Endothelial cell of umbilical vein (primary cell): ENCODE data around the gene CCR9. TPM values are rescaled to one million over a fixed set of nuclear protein-coding genes. Genes with fewer than 3 reads are reported as not detected.

Source experiments
- BruUV-seq: library from RNA; stranded (reverse); fragments of 400-500 nt; replicated peaks from 2 replicates; lab custom pipeline; 2021; lab: Mats Ljungman, UMichigan
- CTCF ChIA-PET: fragments of 300-600, 350-600 bp; sonication (Branson Sonifier 250); formaldehyde crosslinking; loops from one replicate; lab custom pipeline; 2021; ENCODE audit warnings: antibody characterized with exemption, inconsistent platforms; lab: Charles Lee
- POLR2A ChIA-PET: fragments of 300-600, 350-600 bp; sonication (Branson Sonifier 250); formaldehyde crosslinking; loops from one replicate; lab custom pipeline; 2021; ENCODE audit warnings: antibody characterized with exemption, inconsistent platforms; lab: Charles Lee
- DNase-seq: peaks from one replicate; pipeline ENCODE4 v3.0.0-alpha.2; 2011; ENCODE audit warnings: low read depth, low spot score
- FAIRE-seq: peaks from 2 replicates; lab custom pipeline; 2011; peaks lifted over from hg19 to GRCh38; lab: Jason Lieb, UNC
- H2AFZ ChIP-seq: 2 replicates; pipeline ENCODE4 v1.6.0; 2012; ENCODE audit warnings: low read depth, low read length, control low read depth, inconsistent platforms
- H3K27ac ChIP-seq: 2 replicates; pipeline ENCODE4 v1.5.1; 2011; ENCODE audit warnings: low read depth, mild to moderate bottlenecking, control low read depth, low read length, moderate library complexity; ENCODE audit not compliant: insufficient read depth
- H3K27me3 ChIP-seq, 2 experiments: 2 replicates each; pipeline versions ENCODE4 v1.6.0 to v1.6.1; 2011; ENCODE audit warnings: low read length in 2 of 2, mixed read lengths in 1 of 2; ENCODE audit not compliant: control insufficient read depth in 2 of 2, insufficient read depth in 2 of 2
- H3K36me3 ChIP-seq, 2 experiments: 2 replicates in 1 of 2; 3 replicates in 1 of 2; pipeline ENCODE4 v1.5.1; 2011; ENCODE audit warnings: low read length in 2 of 2, mild to moderate bottlenecking in 1 of 2, moderate library complexity in 1 of 2; ENCODE audit not compliant: control insufficient read depth in 2 of 2, insufficient read depth in 2 of 2; ENCODE audit errors: extremely low read depth in 1 of 2
- H3K4me1 ChIP-seq: 3 replicates; pipeline ENCODE4 v1.5.1; 2011; ENCODE audit warnings: mild to moderate bottlenecking, low read length; ENCODE audit not compliant: control insufficient read depth, insufficient read depth; ENCODE audit errors: extremely low read depth
- H3K4me2 ChIP-seq: 2 replicates; pipeline ENCODE4 v1.6.1; 2011; ENCODE audit warnings: low read length, control low read depth, mixed read lengths; ENCODE audit not compliant: insufficient read depth
- H3K4me3 ChIP-seq, 3 experiments: fragments of 200-600 bp in 1 of 3; sonication (generic), shearing (Covaris generic) in 1 of 3; replicated peaks in 1 of 3; 2 replicates each; pipeline ENCODE4 v1.5.1; 2011 to 2016; ENCODE audit warnings: control low read depth in 3 of 3, low read length in 3 of 3, mild to moderate bottlenecking in 2 of 3, inconsistent platforms in 1 of 3, low read depth in 1 of 3, moderate library complexity in 1 of 3; ENCODE audit not compliant: insufficient read depth in 1 of 3
- H3K79me2 ChIP-seq: 2 replicates; pipeline ENCODE4 v1.6.0; 2012; ENCODE audit warnings: low read length, inconsistent platforms; ENCODE audit not compliant: control insufficient read depth, insufficient read depth
- H3K9ac ChIP-seq: replicated peaks from 2 replicates; pipeline ENCODE3; 2011; ENCODE audit warnings: low read length, control low read depth; ENCODE audit not compliant: insufficient read depth; ENCODE audit errors: extremely low read depth
- H3K9me1 ChIP-seq: replicated peaks from 3 replicates; pipeline ENCODE4 v1.6.0; 2011; ENCODE audit warnings: mild to moderate bottlenecking, low read length; ENCODE audit not compliant: control insufficient read depth, insufficient read depth; ENCODE audit errors: extremely low read depth
- H3K9me3 ChIP-seq: replicated peaks from 2 replicates; pipeline ENCODE4 v1.5.1; 2012; ENCODE audit warnings: low read length, inconsistent platforms; ENCODE audit not compliant: control insufficient read depth, insufficient read depth
- H4K20me1 ChIP-seq: replicated peaks from 2 replicates; pipeline ENCODE3; 2011; ENCODE audit warnings: mild to moderate bottlenecking, low read length; ENCODE audit not compliant: control insufficient read depth, insufficient read depth; ENCODE audit errors: extremely low read depth
- EZH2 ChIP-seq: IDR thresholded peaks from 2 replicates; pipeline ENCODE4 v1.6.1; 2012; ENCODE audit warnings: borderline replicate concordance, low read depth, mild to moderate bottlenecking, moderate library complexity, low read length, inconsistent platforms; ENCODE audit not compliant: severe bottlenecking
- GATA2 ChIP-seq: IDR thresholded peaks from 2 replicates; pipeline ENCODE4 v1.7.0; 2011; ENCODE audit warnings: low read depth, mild to moderate bottlenecking, moderate library complexity, mixed read lengths, low read length; ENCODE audit not compliant: insufficient read length, insufficient read depth
- JUN ChIP-seq: IDR thresholded peaks from 2 replicates; pipeline ENCODE4 v1.6.1; 2011; ENCODE audit warnings: borderline replicate concordance, low read depth; ENCODE audit not compliant: insufficient read length, insufficient read depth
- MYC ChIP-seq: IDR thresholded peaks from one replicate; pipeline ENCODE4 v1.6.1; 2011; ENCODE audit warnings: mild to moderate bottlenecking, low read depth, low read length
- POLR2A ChIP-seq: IDR thresholded peaks from 2 replicates; pipeline ENCODE4 v1.6.1; 2012; ENCODE audit warnings: low read depth, mild to moderate bottlenecking, control low read depth, low read length
- dilution Hi-C: fragments of 300-500 bp; cut with MboI; formaldehyde crosslinking; loops from one replicate; pipeline ENCODE4 v1.15.0; 2019; ENCODE audit warnings: low sequenced_read_pairs; ENCODE audit not compliant: extremely low pct_ligation_motif_present
- intact Hi-C: fragments of 100-400 bp; cut with micrococcal nuclease; formaldehyde crosslinking; loops from one replicate; pipeline ENCODE4 v1.10.0; 2022
- polyA plus RNA-seq, 4 experiments: library from polyadenylated mRNA; depleted of rRNA in 3 of 4; stranded (reverse) in 3 of 4; unstranded in 1 of 4; fragments of >200 nt; gene quantifications; 2 replicates each; pipeline versions ENCODE4 v1.2.1 to v1.2.3, GENCODE V29; 2011 to 2012; ENCODE audit warnings: missing spikeins in 1 of 4
- total RNA-seq: library from RNA; stranded (reverse); gene quantifications from 2 replicates; pipeline ENCODE4 v1.2.3, GENCODE V29; 2021
- TF ChIP-seq, protein P1 (sequence below), 2 donors: IDR thresholded peaks; 1 replicate in 1 of 2; 2 replicates in 1 of 2; pipeline ENCODE4 v1.5.1; 2011; ENCODE audit warnings: low read length in 2 of 2, mild to moderate bottlenecking in 2 of 2, moderate library complexity in 2 of 2, control low read depth in 1 of 2, inconsistent platforms in 1 of 2, low read depth in 1 of 2; ENCODE audit not compliant: insufficient read depth in 1 of 2; ENCODE audit errors: extremely low read depth in 1 of 2

The CCR9 gene
- total and polyA plus RNA-seq, 2 donors (not counting 3 experiments of a cell fraction or from before 2014, with no cell fraction given), result not detected

DNA sequence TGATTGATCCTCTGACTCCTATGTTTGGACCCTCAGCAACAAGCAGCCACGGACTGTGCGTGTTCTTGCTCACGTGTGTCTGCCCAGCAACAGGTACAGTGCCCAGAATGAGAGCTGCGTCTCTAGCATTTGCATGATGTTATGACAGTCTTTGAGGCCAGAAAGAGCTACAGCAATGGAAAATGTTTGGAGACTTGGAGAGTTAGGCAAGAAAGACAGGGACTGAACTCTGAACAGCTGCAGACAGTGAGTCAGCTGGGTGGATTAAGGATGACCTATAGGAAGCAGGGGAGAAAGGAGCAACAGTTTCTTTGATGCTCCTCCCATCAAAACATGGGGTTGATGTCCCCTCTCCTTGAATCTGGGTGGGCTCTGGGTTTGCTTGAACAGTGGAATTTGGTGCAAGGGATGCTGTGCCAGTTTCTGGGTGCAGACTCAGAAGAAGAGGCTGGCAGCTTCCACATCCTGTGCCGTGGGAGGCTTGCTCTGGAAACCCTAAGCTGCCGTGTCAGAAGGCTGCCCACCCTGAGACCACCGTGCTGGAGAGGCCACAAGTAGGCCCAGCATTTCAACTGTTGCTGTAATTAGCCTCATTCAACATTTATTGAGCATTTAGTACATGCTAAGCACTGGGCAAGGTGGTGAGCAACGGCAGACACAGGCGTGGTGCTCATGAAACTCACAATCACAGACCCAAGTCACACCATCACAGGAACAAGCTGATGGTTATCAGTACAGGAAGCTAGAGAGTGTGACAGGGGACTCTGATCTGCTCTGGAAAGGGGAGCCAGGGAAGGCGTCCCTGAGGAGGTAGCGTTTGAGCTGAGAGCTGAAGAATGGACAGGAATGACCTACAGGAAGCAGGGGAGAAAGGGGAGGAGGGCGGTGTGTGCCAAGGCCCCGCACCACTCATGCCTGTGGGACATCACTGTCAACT is 21.7 kb downstream of the CCR9 start:
- Histone ChIP-seq H3K4me1 (no peaks in the 10 kb centered on the region), H2AFZ (no peak overlapping the region), H4K20me1 (no peaks in the 10 kb centered on the region), H3K9me1 (no peaks in the 10 kb centered on the region), H3K27ac (no peak overlapping the region), H3K9ac (no peak overlapping the region), H3K79me2 (no peaks in the 10 kb centered on the region), H3K36me3 (no peaks in the 10 kb centered on the region), H3K27me3 (no peaks in the 10 kb centered on the region), H3K4me2 (no peak overlapping the region), H3K9me3 (no peaks in the 10 kb centered on the region), H3K4me3 (no peak overlapping the region)
- no peak for FAIRE-seq
- ChIA-PET POLR2A (no interaction called here), CTCF (interaction anchor here (1.0 to 3.5 kb wide), 4 partner anchors 31 to 397 kb away, joined by 3 to 22 read pairs (median 6); no protein-coding TSS in a partner anchor)
- dilution Hi-C loops, result no loop called here
- intact Hi-C loops, result loop anchor here (5.0 kb wide), 1 partner anchor 396 kb away; no protein-coding TSS in a partner anchor
- no TSS peak for BruUV-seq
- TF ChIP-seq, protein P1, sequence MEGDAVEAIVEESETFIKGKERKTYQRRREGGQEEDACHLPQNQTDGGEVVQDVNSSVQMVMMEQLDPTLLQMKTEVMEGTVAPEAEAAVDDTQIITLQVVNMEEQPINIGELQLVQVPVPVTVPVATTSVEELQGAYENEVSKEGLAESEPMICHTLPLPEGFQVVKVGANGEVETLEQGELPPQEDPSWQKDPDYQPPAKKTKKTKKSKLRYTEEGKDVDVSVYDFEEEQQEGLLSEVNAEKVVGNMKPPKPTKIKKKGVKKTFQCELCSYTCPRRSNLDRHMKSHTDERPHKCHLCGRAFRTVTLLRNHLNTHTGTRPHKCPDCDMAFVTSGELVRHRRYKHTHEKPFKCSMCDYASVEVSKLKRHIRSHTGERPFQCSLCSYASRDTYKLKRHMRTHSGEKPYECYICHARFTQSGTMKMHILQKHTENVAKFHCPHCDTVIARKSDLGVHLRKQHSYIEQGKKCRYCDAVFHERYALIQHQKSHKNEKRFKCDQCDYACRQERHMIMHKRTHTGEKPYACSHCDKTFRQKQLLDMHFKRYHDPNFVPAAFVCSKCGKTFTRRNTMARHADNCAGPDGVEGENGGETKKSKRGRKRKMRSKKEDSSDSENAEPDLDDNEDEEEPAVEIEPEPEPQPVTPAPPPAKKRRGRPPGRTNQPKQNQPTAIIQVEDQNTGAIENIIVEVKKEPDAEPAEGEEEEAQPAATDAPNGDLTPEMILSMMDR (IDR thresholded peaks at IDR 0.05; ENCODE audit: extremely low read depth in 1 of 2, insufficient read depth in 1 of 2, low read depth in 1 of 2, low read length in 2 of 2), result no peak
- TF ChIP-seq POLR2A (no peak), EZH2 (no peak), GATA2 (no peak), JUN (no peak), MYC (no peak)
- DNase-seq, result no peak
